ENCODE data around the gene NEIL1.

- TF ChIP-seq CTCF (conservative IDR thresholded peaks at IDR 0.05 in 1 of 2, IDR thresholded peaks at IDR 0.05 in 1 of 2; ENCODE audit: low read depth in 1 of 2, low read length in 2 of 2) (no peak), EZH2 (IDR thresholded peaks at IDR 0.05; ENCODE audit: low read length, missing control alignments) (no peak)
These were observed 13.6 kb downstream of the NEIL1 start for GRCh38 chr15:75360391-75360790.

Measured in fibroblast of lung (primary cell).